Stimulated activated CD8-positive, alpha-beta memory T cell treated with anti-CD3 and anti-CD28 coated beads, Interleukin-12 subunit alpha, Interleukin-12 subunit beta, amount 100 ng/mL, for 4 hours (primary cell): ENCODE data around the gene PSD.

ENCODE experiments used
- DNase-seq: peaks from one replicate; pipeline ENCODE4 v3.0.0-alpha.2; 2020; ENCODE audit warnings: low read depth

Gene PSD

GRCh38 chr10:102438374-102438773 lies 19.8 kb upstream of the PSD start:
- no peak for DNase-seq

- no peak for DNase-seq
These were observed 18.9 kb upstream of the PSD start for GRCh38 chr10:102437515-102437914.

GRCh38 chr10:102436312-102436711 lies 17.7 kb upstream of the PSD start:
- DNase-seq, result no peak

GRCh38 chr10:102435529-102436233 lies 17.1 kb upstream of the PSD start:
- no peak for DNase-seq

GRCh38 chr10:102435133-102435497 lies 16.5 kb upstream of the PSD start:
- DNase-seq, result no peak

- DNase-seq, result no peak
These were observed 16.0 kb upstream of the PSD start for GRCh38 chr10:102434394-102435132.

- DNase-seq, result no peak
These were observed 15.0 kb upstream of the PSD start for GRCh38 chr10:102433619-102434046.

- peak; percentile 88 for DNase-seq
These were observed 13.8 kb upstream of the PSD start, which contains the start of gene CUEDC2 for GRCh38 chr10:102432162-102432950. Gene CUEDC2 (minus strand): TSS chr10:102432574. CDS start chr10:102425188, 7,386 bp downstream.

- no peak for DNase-seq
These were observed 13.0 kb upstream of the PSD start for GRCh38 chr10:102431452-102432124.

- DNase-seq, result no peak
These were observed 10.9 kb upstream of the PSD start for GRCh38 chr10:102429468-102429867.

GRCh38 chr10:102426803-102427287 lies 8.3 kb upstream of the PSD start:
- no peak for DNase-seq

GRCh38 chr10:102425444-102425843 lies 6.9 kb upstream of the PSD start:
- no peak for DNase-seq

- no peak for DNase-seq
These were observed 6.3 kb upstream of the PSD start for GRCh38 chr10:102424916-102425315.

GRCh38 chr10:102424145-102424544 lies 5.6 kb upstream of the PSD start:
- DNase-seq, result no peak

GRCh38 chr10:102423372-102423968 lies 4.9 kb upstream of the PSD start:
- no peak for DNase-seq

GRCh38 chr10:102422545-102423129 lies 4.1 kb upstream of the PSD start:
- DNase-seq, result no peak

- DNase-seq, result no peak
These were observed 3.4 kb upstream of the PSD start for GRCh38 chr10:102421757-102422512.

- DNase-seq, result no peak
These were observed 2.8 kb upstream of the PSD start for GRCh38 chr10:102421507-102421756.

GRCh38 chr10:102420714-102421506 lies 2.3 kb upstream of the PSD start, which contains the start of gene FBXL15:
Gene FBXL15 (plus strand): TSS chr10:102420836. CDS start chr10:102421130, 294 bp downstream.
- DNase-seq, result peak; percentile 88
